HG02973 (cell line): ENCODE measurements around the gene STAT5A.
"Not testable (repeated sequence)": the region's sequence is repeated elsewhere in the genome, so short reads cannot be mapped to it uniquely, and the experiment has no call there.

Source experiments
- ATAC-seq: cut with Tn5 transposase; IDR thresholded peaks from one replicate; pipeline ENCODE4 v1.9.1; 2021; ENCODE audit warnings: moderate library complexity; ENCODE audit not compliant: unreplicated experiment

Gene STAT5A

GRCh38 chr17:42305031-42305330 is 16.7 kb downstream of the STAT5A start:
- ATAC-seq: not testable (repeated sequence)

DNA sequence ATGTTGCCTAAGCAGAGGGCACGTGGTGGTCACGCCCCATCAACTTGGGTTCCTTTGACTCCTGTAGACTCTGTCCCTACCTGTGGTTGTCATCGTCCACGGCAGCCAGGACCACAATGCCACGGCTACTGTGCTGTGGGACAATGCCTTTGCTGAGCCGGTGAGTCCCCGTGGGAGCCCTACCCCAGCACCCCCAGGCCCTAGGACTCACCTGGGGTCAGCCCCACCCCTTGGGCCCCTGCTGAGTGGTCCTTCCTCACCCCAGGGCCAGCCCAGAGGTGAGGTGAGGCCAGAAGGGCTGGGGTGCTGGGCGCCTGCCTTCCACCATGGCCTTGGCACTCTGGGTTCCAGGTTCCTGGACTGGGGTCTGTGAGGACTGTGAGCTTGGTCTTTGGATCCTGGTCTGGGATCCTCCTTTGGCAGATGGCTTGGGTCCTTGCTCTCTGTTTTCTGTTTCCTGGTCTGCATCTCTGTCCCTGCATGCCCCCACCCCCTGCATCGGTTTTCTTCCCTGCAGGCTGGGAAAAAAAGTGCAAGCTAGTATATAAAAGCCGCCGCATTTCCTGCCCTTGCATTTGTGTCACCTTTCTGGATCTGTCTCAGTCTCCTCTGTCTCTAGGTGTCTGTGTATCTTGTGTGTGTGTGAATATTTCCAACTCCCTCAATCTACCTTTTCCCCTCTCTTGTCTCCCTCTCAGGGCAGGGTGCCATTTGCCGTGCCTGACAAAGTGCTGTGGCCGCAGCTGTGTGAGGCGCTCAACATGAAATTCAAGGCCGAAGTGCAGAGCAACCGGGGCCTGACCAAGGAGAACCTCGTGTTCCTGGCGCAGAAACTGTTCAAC is 17.5 kb downstream of the STAT5A start:
- no peak for ATAC-seq

- ATAC-seq: no peak
These were observed 18.0 kb downstream of the STAT5A start for GRCh38 chr17:42306385-42306667.

DNA sequence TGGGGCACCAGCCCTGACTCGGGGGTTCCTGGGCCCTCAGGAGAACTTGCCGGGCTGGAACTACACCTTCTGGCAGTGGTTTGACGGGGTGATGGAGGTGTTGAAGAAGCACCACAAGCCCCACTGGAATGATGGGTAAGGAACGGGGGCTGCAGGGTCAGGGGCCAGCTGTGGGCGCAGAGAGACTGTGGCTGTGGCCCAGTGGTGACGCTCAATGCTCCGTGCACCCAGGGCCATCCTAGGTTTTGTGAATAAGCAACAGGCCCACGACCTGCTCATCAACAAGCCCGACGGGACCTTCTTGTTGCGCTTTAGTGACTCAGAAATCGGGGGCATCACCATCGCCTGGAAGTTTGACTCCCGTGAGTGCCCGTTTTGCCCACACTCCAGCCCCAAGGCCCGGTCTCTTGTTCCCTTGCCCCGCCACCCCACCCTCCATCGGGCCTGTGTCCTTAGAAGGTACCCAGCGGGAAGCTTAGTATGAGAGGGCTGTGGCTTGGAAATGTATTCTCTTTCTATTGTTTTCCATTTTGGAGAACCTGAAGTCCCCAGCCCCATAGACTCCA is 19.1 kb downstream of the STAT5A start:
- ATAC-seq: no peak

DNA sequence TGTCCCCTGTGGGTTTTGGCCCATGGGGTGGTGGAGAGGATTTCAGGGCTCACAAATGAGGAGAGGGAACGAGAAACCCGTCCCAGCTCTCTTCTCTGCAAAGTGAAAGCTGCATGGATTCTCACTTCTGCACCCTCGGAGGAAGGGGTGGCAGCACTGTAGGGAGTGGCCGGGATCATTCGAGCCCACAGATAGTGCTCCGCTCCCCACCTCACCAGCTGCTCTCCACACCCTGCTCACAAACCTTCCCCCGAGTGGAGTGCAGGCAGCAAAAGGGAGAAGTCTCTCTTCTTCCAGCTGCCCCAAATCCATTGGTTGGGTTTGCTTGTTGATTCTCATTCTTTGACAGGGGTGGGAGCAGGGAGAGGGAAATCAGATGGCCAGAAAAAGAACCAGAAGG is 20.1 kb downstream of the STAT5A start:
- no peak for ATAC-seq

DNA sequence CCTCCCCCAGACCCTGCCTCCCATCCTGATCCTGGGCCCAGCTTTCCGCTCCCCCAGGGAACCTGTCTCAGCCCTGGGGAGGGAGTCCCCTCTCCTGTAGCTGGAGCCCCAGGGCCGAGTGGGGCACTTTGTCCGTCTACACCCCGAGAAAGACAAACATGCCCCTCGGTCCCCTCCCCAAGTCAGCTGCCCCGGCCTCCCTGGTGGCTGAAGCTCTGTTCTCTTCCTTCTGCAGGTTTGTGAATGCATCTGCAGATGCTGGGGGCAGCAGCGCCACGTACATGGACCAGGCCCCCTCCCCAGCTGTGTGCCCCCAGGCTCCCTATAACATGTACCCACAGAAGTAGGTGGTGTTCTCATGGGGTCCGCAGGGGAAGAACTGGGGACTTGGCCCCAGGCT is 20.8 kb downstream of the STAT5A start:
- ATAC-seq: no peak

- no peak for ATAC-seq
These were observed 21.9 kb downstream of the STAT5A start for GRCh38 chr17:42309986-42310786.

- ATAC-seq: no peak
These were observed 22.5 kb downstream of the STAT5A start for GRCh38 chr17:42310787-42311215.

- ATAC-seq: no peak
These were observed 23.1 kb downstream of the STAT5A start for GRCh38 chr17:42311240-42312034.

- no peak for ATAC-seq
These were observed 23.7 kb downstream of the STAT5A start for GRCh38 chr17:42312035-42312284.

- no peak for ATAC-seq
These were observed 24.2 kb downstream of the STAT5A start for GRCh38 chr17:42312285-42313130.

- no peak for ATAC-seq
These were observed 25.1 kb downstream of the STAT5A start for GRCh38 chr17:42313389-42313772.

DNA sequence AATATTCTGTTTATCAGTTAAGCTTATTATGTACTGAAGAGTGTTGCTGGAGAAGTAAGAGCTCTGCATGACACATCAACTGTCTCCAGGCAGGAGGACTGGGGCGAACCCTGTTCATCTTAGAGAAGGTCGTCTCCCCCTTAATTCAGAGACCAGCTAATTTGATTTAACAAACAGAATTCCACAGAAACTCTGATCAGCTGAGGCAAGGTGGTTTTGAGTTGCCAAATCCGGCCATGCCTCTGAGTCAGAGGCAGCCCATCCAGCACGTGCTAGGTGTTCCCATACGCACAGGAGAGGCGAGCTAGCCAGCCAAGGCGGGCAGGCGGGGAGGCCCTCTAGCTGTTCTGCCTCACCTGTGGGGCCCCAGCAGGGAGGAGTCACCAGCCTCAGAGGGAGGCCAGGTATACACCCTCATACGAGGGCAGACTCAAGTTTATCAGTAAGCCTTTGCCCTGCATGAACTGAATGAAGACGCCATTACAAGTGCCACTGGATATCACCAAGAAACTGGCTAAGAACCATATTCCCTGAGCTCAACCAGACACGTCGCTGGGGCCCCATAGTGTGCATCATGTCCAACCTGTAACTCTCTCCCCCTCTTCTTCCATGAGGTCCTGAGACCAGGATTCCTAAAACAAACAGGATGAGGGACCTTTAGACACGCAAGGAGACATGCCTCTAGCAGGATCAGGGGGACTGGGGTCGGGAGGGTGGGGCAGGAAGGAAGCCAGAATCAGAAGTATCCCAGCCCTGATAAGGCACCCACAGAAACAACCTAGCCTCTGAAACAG is 25.7 kb downstream of the STAT5A start:
- no peak for ATAC-seq

GRCh38 chr17:42315402-42316156 is 27.3 kb downstream of the STAT5A start:
- ATAC-seq: no peak

DNA sequence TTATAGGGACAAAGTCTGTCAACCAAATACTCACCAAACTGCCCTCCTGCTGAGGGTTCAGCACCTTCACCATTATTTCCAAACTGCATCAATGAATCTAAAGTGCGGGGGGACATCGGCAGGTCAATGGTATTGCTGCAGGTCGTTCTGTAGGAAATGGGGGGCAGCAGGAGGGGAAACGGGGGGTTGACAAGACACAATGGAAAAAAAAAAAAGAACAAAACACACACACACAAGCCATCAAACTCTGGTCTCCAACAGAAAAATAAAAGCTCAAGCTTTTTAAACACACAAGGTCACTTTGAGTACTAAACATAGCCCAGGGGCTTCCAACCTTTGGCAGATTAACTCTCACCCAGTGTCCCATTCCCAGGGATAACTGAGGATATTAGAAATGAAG is 28.5 kb downstream of the STAT5A start:
- ATAC-seq: no peak

DNA sequence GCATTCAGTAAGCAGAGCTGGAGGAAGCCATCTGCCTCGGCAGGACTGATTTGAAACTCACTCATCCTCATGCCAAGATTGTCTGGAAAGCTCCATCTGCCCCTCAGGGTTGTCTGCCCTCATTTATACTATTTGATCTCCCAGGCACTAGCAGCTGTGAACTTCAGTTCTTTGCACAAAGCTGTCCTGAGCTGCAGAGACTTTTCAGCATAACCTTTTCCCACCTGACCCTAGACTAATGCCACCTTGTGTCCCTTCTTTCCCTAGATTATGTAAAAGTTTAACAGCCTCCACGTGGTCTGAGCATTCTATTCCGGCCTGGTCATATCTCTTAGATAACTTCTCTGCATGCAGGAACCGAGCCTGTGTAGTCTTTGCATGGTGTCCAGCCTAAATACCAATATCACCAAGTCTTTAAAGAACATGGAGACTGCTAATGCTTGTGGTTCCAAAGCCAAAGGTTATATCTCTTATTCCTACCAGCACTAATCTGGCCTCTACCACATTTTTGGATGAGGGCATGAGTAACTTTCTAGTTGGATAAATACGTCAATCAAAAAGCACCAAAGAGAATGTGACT is 29.1 kb downstream of the STAT5A start:
- no peak for ATAC-seq

- ATAC-seq: not testable (repeated sequence)
These were observed 29.7 kb downstream of the STAT5A start for GRCh38 chr17:42317967-42318366.

DNA sequence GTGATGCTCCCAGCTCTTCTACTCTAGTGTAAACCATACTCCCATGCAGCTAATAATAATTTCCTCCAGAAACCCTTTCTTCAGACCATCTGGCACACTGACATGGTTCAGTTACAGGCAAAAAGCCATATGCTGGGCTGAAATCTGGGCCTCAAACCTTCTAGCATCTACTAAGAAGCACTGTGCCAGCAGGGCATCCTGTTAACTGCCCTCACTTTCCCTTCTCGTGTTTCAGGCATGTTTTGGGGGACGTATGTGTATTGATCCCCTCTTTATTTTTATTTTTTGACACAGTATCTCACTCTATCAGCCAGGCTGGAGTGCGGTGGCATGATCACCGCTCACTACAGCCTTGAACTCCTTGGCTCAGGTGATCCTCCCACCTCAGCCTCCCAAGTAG is 33.3 kb downstream of the STAT5A start:
- no peak for ATAC-seq
